Measurements from ENCODE around the gene TCF7L1.

GRCh38 chr2:85162746-85163301, 29.6 kb downstream of the TCF7L1 start:
- no peak for TF ChIP-seq POLR2A (IDR thresholded peaks at IDR 0.05; ENCODE audit: low read depth, low read length)
- TF ChIP-seq CTCF (IDR thresholded peaks at IDR 0.05; ENCODE audit: extremely low read depth in 1 of 2, insufficient read depth in 1 of 2, low read depth in 1 of 2, low read length in 2 of 2), result no peak
- no peak for TF ChIP-seq JUN (IDR thresholded peaks at IDR 0.05; ENCODE audit: borderline replicate concordance, insufficient read depth, insufficient read length, low read depth)

Measured in endothelial cell of umbilical vein (primary cell).